Gastroesophageal sphincter (tissue), 3 donors: ENCODE measurements around the gene SMS.

Experiments used
- EP300 ChIP-seq: sonication (generic); formaldehyde crosslinking; IDR thresholded peaks from one replicate; pipeline ENCODE4 v1.6.1; 2017; ENCODE audit warnings: antibody characterized with exemption, mild to moderate bottlenecking
- POLR2A ChIP-seq, 2 donors: fragments of 450-650 bp; IDR thresholded peaks; one replicate each; pipeline ENCODE4 v1.6.1; 2017; ENCODE audit warnings: antibody characterized with exemption in 2 of 2, mild to moderate bottlenecking in 2 of 2, moderate library complexity in 1 of 2
- POLR2AphosphoS5 ChIP-seq: sonication (generic); formaldehyde crosslinking; IDR thresholded peaks from one replicate; pipeline ENCODE4 v1.6.1; 2017; ENCODE audit warnings: antibody characterized with exemption
- TF ChIP-seq, protein P1 (sequence below), 4 experiments: fragments of 200-600 bp in 2 of 4; fragments of 450-650 bp in 2 of 4; sonication (generic) in 1 of 4; IDR thresholded peaks; one replicate each; pipeline ENCODE4 v1.5.1; 2017 to 2019; ENCODE audit warnings: antibody characterized with exemption in 4 of 4, mild to moderate bottlenecking in 2 of 4, moderate library complexity in 2 of 4

- TF ChIP-seq, protein P1, sequence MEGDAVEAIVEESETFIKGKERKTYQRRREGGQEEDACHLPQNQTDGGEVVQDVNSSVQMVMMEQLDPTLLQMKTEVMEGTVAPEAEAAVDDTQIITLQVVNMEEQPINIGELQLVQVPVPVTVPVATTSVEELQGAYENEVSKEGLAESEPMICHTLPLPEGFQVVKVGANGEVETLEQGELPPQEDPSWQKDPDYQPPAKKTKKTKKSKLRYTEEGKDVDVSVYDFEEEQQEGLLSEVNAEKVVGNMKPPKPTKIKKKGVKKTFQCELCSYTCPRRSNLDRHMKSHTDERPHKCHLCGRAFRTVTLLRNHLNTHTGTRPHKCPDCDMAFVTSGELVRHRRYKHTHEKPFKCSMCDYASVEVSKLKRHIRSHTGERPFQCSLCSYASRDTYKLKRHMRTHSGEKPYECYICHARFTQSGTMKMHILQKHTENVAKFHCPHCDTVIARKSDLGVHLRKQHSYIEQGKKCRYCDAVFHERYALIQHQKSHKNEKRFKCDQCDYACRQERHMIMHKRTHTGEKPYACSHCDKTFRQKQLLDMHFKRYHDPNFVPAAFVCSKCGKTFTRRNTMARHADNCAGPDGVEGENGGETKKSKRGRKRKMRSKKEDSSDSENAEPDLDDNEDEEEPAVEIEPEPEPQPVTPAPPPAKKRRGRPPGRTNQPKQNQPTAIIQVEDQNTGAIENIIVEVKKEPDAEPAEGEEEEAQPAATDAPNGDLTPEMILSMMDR (IDR thresholded peaks at IDR 0.05) = no peak
- TF ChIP-seq POLR2AphosphoS5 = peak; percentile 12
- no peak for TF ChIP-seq EP300
- TF ChIP-seq POLR2A (IDR thresholded peaks at IDR 0.05) = no peak
These were observed 56.5 kb downstream of the SMS start for GRCh38 chrX:21996872-21997455.
